ENCODE results near the gene TIMP3. TPM values are rescaled to one million over a fixed set of nuclear protein-coding genes. Genes with fewer than 3 reads are reported as not detected.

TIMP3 gene
- polyA plus RNA-seq, 1 donor from 2014 or later = 0.72 TPM

DNA sequence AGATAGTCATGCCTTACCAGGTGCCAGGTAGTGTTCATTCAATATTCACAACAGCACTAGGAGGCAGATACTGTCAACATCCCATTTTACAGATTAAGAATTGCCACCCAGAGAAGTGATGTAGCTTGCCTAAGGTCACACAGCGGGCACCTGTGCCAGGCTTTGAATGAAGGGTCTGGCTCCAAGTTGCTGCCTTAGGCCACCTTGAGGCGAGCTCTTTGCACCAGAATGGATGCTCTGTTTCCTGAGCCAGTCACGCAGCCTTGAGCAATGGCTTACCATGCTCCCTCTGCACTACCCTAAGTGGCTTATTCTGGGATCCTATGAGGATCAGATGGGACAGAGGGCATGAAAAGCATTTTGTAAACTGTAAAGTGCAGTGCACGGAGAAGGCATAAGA is 25.1 kb upstream of the TIMP3 start:
- no peaks in the 10 kb centered on the region for H3K9me2 ChIP-seq (ENCODE audit: insufficient read depth, low read length)
- no peaks in the 10 kb centered on the region for H3F3A ChIP-seq (ENCODE audit: insufficient read depth, low read length, poor library complexity, severe bottlenecking)
- H3K4me2 ChIP-seq (ENCODE audit: low read length) = no peak overlapping the region
- H3K27ac ChIP-seq (ENCODE audit: low read length) = no peak overlapping the region
- H3K36me3 ChIP-seq (ENCODE audit: insufficient read depth, low read length) = no peaks in the 10 kb centered on the region
- no peak overlapping the region for H2AFZ ChIP-seq (ENCODE audit: low read depth, low read length)
- H3K9me3 ChIP-seq (ENCODE audit: low read length) = no peaks in the 10 kb centered on the region
- H3K79me2 ChIP-seq (replicated peaks; ENCODE audit: insufficient read depth, low read length) = no peaks in the 10 kb centered on the region
- no peak overlapping the region for H3K4me3 ChIP-seq (ENCODE audit: low read length)
- no peaks in the 10 kb centered on the region for H3K27me3 ChIP-seq (ENCODE audit: insufficient read depth, low read depth, low read length)
- no peak overlapping the region for H3K9ac ChIP-seq (ENCODE audit: low read length)
- no peaks in the 10 kb centered on the region for H4K20me1 ChIP-seq (ENCODE audit: insufficient read depth)
- no peak for TF ChIP-seq EP300 (conservative IDR thresholded peaks at IDR 0.05; ENCODE audit: poor library complexity, severe bottlenecking)
- TF ChIP-seq SMC3 (conservative IDR thresholded peaks at IDR 0.05; ENCODE audit: poor library complexity) = no peak
- no peak for TF ChIP-seq TAF1 (IDR thresholded peaks at IDR 0.05; ENCODE audit: low read depth)
- TF ChIP-seq CTCF (IDR thresholded peaks at IDR 0.05; ENCODE audit: poor library complexity, severe bottlenecking) = no peak
- no peak for TF ChIP-seq POLR2AphosphoS5 (IDR thresholded peaks at IDR 0.05)
- TF ChIP-seq RAD21 (conservative IDR thresholded peaks at IDR 0.05) = no peak
- TF ChIP-seq EZH2 (IDR thresholded peaks at IDR 0.05; ENCODE audit: borderline replicate concordance, insufficient read depth, low read length, poor library complexity, severe bottlenecking) = no peak

GRCh38 chr22:32776802-32777201 is 24.7 kb upstream of the TIMP3 start:
- Histone ChIP-seq H3K27me3 (ENCODE audit: insufficient read depth, low read depth, low read length) (no peaks in the 10 kb centered on the region), H3K9ac (ENCODE audit: low read length) (no peak overlapping the region), H3K27ac (ENCODE audit: low read length) (no peak overlapping the region), H3K4me3 (ENCODE audit: low read length) (no peak overlapping the region), H3K36me3 (ENCODE audit: insufficient read depth, low read length) (no peaks in the 10 kb centered on the region), H3K9me3 (ENCODE audit: low read length) (no peaks in the 10 kb centered on the region), H4K20me1 (ENCODE audit: insufficient read depth) (no peaks in the 10 kb centered on the region), H3K4me2 (ENCODE audit: low read length) (no peak overlapping the region), H3K9me2 (ENCODE audit: insufficient read depth, low read length) (no peaks in the 10 kb centered on the region), H3F3A (ENCODE audit: insufficient read depth, low read length, poor library complexity, severe bottlenecking) (no peaks in the 10 kb centered on the region), H3K79me2 (replicated peaks; ENCODE audit: insufficient read depth, low read length) (no peaks in the 10 kb centered on the region), H2AFZ (ENCODE audit: low read depth, low read length) (no peak overlapping the region)
- no peak for TF ChIP-seq CTCF (IDR thresholded peaks at IDR 0.05; ENCODE audit: poor library complexity, severe bottlenecking)
- no peak for TF ChIP-seq POLR2AphosphoS5 (IDR thresholded peaks at IDR 0.05)
- TF ChIP-seq TAF1 (IDR thresholded peaks at IDR 0.05; ENCODE audit: low read depth) = no peak
- no peak for TF ChIP-seq MXI1 (conservative IDR thresholded peaks at IDR 0.05; ENCODE audit: poor library complexity, severe bottlenecking)
- TF ChIP-seq, protein P1, sequence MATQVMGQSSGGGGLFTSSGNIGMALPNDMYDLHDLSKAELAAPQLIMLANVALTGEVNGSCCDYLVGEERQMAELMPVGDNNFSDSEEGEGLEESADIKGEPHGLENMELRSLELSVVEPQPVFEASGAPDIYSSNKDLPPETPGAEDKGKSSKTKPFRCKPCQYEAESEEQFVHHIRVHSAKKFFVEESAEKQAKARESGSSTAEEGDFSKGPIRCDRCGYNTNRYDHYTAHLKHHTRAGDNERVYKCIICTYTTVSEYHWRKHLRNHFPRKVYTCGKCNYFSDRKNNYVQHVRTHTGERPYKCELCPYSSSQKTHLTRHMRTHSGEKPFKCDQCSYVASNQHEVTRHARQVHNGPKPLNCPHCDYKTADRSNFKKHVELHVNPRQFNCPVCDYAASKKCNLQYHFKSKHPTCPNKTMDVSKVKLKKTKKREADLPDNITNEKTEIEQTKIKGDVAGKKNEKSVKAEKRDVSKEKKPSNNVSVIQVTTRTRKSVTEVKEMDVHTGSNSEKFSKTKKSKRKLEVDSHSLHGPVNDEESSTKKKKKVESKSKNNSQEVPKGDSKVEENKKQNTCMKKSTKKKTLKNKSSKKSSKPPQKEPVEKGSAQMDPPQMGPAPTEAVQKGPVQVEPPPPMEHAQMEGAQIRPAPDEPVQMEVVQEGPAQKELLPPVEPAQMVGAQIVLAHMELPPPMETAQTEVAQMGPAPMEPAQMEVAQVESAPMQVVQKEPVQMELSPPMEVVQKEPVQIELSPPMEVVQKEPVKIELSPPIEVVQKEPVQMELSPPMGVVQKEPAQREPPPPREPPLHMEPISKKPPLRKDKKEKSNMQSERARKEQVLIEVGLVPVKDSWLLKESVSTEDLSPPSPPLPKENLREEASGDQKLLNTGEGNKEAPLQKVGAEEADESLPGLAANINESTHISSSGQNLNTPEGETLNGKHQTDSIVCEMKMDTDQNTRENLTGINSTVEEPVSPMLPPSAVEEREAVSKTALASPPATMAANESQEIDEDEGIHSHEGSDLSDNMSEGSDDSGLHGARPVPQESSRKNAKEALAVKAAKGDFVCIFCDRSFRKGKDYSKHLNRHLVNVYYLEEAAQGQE (IDR thresholded peaks at IDR 0.05; ENCODE audit: borderline replicate concordance) = no peak
- no peak for TF ChIP-seq RAD21 (conservative IDR thresholded peaks at IDR 0.05)
- no peak for TF ChIP-seq SMC3 (conservative IDR thresholded peaks at IDR 0.05; ENCODE audit: poor library complexity)
- TF ChIP-seq EP300 (conservative IDR thresholded peaks at IDR 0.05; ENCODE audit: poor library complexity, severe bottlenecking) = no peak
- TF ChIP-seq EZH2 (IDR thresholded peaks at IDR 0.05; ENCODE audit: borderline replicate concordance, insufficient read depth, low read length, poor library complexity, severe bottlenecking) = no peak
